H1 (cell line): ENCODE data around the gene KIF4A. TPM values are rescaled to one million over a fixed set of nuclear protein-coding genes. Genes with fewer than 3 reads are reported as not detected.

Source experiments
- CTCF ChIA-PET: fragments of 300-600 bp; sonication (Branson Sonifier 250); formaldehyde crosslinking; loops from one replicate; lab custom pipeline; 2021; ENCODE audit not compliant: partially characterized antibody; lab: Charles Lee
- POLR2A ChIA-PET: fragments of 300-600 bp; sonication (Branson Sonifier 250); formaldehyde crosslinking; loops from one replicate; lab custom pipeline; 2021; ENCODE audit warnings: inconsistent platforms; ENCODE audit not compliant: partially characterized antibody; lab: Charles Lee
- DNase-seq, 2 experiments: peaks; one replicate each; pipeline versions ENCODE4 v3.0.0 to v3.0.0-alpha.2; 2010 to 2022; ENCODE audit warnings: low spot score in 2 of 2, low read depth in 1 of 2, mixed read lengths in 1 of 2
- FAIRE-seq: peaks from 2 replicates; lab custom pipeline; 2011; peaks lifted over from hg19 to GRCh38; lab: Jason Lieb, UNC
- H2AFZ ChIP-seq: 2 replicates; pipeline ENCODE4 v1.8.1; 2012; ENCODE audit warnings: low read length, inconsistent platforms
- H2AK5ac ChIP-seq: 2 replicates; pipeline ENCODE4 v1.6.1; 2013; ENCODE audit warnings: low read depth, low read length
- H2BK120ac ChIP-seq: replicated peaks from 2 replicates; pipeline ENCODE3; 2013; ENCODE audit warnings: low read depth, low read length, inconsistent platforms
- H2BK12ac ChIP-seq: 2 replicates; pipeline ENCODE4 v1.6.1; 2013; ENCODE audit warnings: low read depth, low read length
- H2BK15ac ChIP-seq: 2 replicates; pipeline ENCODE4 v1.6.1; 2013; ENCODE audit warnings: low read length
- H2BK20ac ChIP-seq: 2 replicates; pipeline ENCODE4 v1.6.1; 2013; ENCODE audit warnings: low read length
- H2BK5ac ChIP-seq: 2 replicates; pipeline ENCODE4 v1.6.1; 2013; ENCODE audit warnings: low read depth, low read length
- H3K14ac ChIP-seq: 2 replicates; pipeline ENCODE4 v1.6.1; 2013; ENCODE audit warnings: inconsistent platforms; ENCODE audit not compliant: insufficient read length
- H3K18ac ChIP-seq: 2 replicates; pipeline ENCODE4 v1.6.1; 2013; ENCODE audit warnings: low read length; ENCODE audit errors: extremely low read depth
- H3K23ac ChIP-seq: 2 replicates; pipeline ENCODE4 v1.6.1; 2013; ENCODE audit warnings: inconsistent platforms; ENCODE audit not compliant: insufficient read length
- H3K23me2 ChIP-seq: 2 replicates; pipeline ENCODE4 v1.6.1; 2013; ENCODE audit warnings: low read depth, low read length
- H3K27ac ChIP-seq: 2 replicates; pipeline ENCODE4 v1.6.1; 2011; ENCODE audit warnings: low read depth, low read length, inconsistent platforms
- H3K27me3 ChIP-seq, 4 experiments: replicated peaks in 1 of 4; 1 replicate in 1 of 4; 2 replicates in 3 of 4; pipeline versions ENCODE4 v1.6.1 to v1.8.1; 2011 to 2013; ENCODE audit warnings: low read length in 3 of 4, mild to moderate bottlenecking in 3 of 4, inconsistent platforms in 2 of 4, mixed read lengths in 2 of 4, moderate library complexity in 1 of 4; ENCODE audit not compliant: control insufficient read depth in 3 of 4, insufficient read depth in 3 of 4; ENCODE audit errors: extremely low read depth in 1 of 4
- H3K36me3 ChIP-seq, 4 experiments: 2 replicates each; pipeline versions ENCODE4 v1.6.1 to v1.8.1; 2011 to 2013; ENCODE audit warnings: mild to moderate bottlenecking in 4 of 4, low read length in 3 of 4, moderate library complexity in 2 of 4, control low read depth in 1 of 4, inconsistent platforms in 1 of 4; ENCODE audit not compliant: insufficient read depth in 4 of 4, control insufficient read depth in 2 of 4
- H3K4ac ChIP-seq: replicated peaks from 2 replicates; pipeline ENCODE3; 2013; ENCODE audit warnings: low read length, low read depth, mixed read lengths, inconsistent platforms; ENCODE audit not compliant: insufficient read length
- H3K4me1 ChIP-seq, 4 experiments: replicated peaks in 1 of 4; 1 replicate in 1 of 4; 2 replicates in 3 of 4; pipeline versions ENCODE4 v1.6.1 to v1.8.1; 2011 to 2013; ENCODE audit warnings: low read length in 3 of 4, inconsistent platforms in 2 of 4, mixed read lengths in 1 of 4; ENCODE audit not compliant: insufficient read depth in 4 of 4, control insufficient read depth in 3 of 4
- H3K4me2 ChIP-seq, 2 experiments: 2 replicates each; pipeline versions ENCODE4 v1.6.1 to v1.8.1; 2011 to 2013; ENCODE audit warnings: low read depth in 2 of 2, low read length in 2 of 2, control low read depth in 1 of 2, inconsistent platforms in 1 of 2, mild to moderate bottlenecking in 1 of 2; ENCODE audit not compliant: insufficient read depth in 1 of 2
- H3K4me3 ChIP-seq, 4 experiments: fragments of 200-600, 300-600 bp in 1 of 4; sonication (generic), shearing (Covaris generic), sonication (Bioruptor Twin) in 1 of 4; 2 replicates each; pipeline versions ENCODE4 v1.5.1 to v1.8.1; 2011 to 2016; ENCODE audit warnings: low read length in 4 of 4, low read depth in 3 of 4, control low read depth in 2 of 4, inconsistent platforms in 2 of 4, mild to moderate bottlenecking in 2 of 4, mixed read lengths in 1 of 4, moderate library complexity in 1 of 4; ENCODE audit not compliant: insufficient read depth in 2 of 4; ENCODE audit errors: extremely low read depth in 1 of 4
- H3K56ac ChIP-seq: replicated peaks from 2 replicates; pipeline ENCODE3; 2013; ENCODE audit warnings: low read depth, mild to moderate bottlenecking, mixed read lengths, low read length, inconsistent platforms; ENCODE audit not compliant: insufficient read length
- H3K79me1 ChIP-seq: 2 replicates; pipeline ENCODE4 v1.6.1; 2013; ENCODE audit warnings: low read depth, low read length, control low read depth
- H3K79me2 ChIP-seq, 2 experiments: 2 replicates each; pipeline versions ENCODE4 v1.6.1 to v1.8.1; 2012 to 2013; ENCODE audit warnings: low read length in 2 of 2, mild to moderate bottlenecking in 2 of 2, inconsistent platforms in 1 of 2; ENCODE audit not compliant: insufficient read depth in 2 of 2, control insufficient read depth in 1 of 2
- H3K9ac ChIP-seq, 4 experiments: replicated peaks in 1 of 4; 1 replicate in 1 of 4; 2 replicates in 3 of 4; pipeline versions ENCODE4 v1.6.1 to v1.8.1; 2011 to 2013; ENCODE audit warnings: low read depth in 3 of 4, low read length in 3 of 4, control low read depth in 2 of 4, mild to moderate bottlenecking in 2 of 4, moderate library complexity in 2 of 4, inconsistent platforms in 1 of 4; ENCODE audit errors: extremely low read depth in 1 of 4
- H3K9me3 ChIP-seq, 2 experiments: 2 replicates each; pipeline versions ENCODE4 v1.6.1 to v1.8.1; 2012 to 2013; ENCODE audit warnings: mild to moderate bottlenecking in 2 of 2, moderate library complexity in 2 of 2, control low read depth in 1 of 2, inconsistent platforms in 1 of 2, low read depth in 1 of 2, low read length in 1 of 2, mixed read lengths in 1 of 2; ENCODE audit not compliant: insufficient read depth in 2 of 2
- H4K20me1 ChIP-seq, 2 experiments: replicated peaks in 1 of 2; 2 replicates each; pipeline versions ENCODE3 to v1.8.1; 2011 to 2013; ENCODE audit warnings: inconsistent platforms in 2 of 2, low read length in 2 of 2, mild to moderate bottlenecking in 1 of 2; ENCODE audit not compliant: insufficient read depth in 2 of 2, control insufficient read depth in 1 of 2
- H4K5ac ChIP-seq: 2 replicates; pipeline ENCODE4 v1.6.1; 2013; ENCODE audit warnings: low read length, low read depth, mixed read lengths, inconsistent platforms; ENCODE audit not compliant: insufficient read length
- H4K8ac ChIP-seq: 2 replicates; pipeline ENCODE4 v1.8.0; 2013; ENCODE audit warnings: mild to moderate bottlenecking, moderate library complexity, low read length, inconsistent platforms; ENCODE audit not compliant: insufficient read depth; ENCODE audit errors: extremely low read depth
- H4K91ac ChIP-seq: replicated peaks from 2 replicates; pipeline ENCODE3; 2013; ENCODE audit warnings: low read length, mixed read lengths, inconsistent platforms; ENCODE audit not compliant: insufficient read length
- BCL11A ChIP-seq, 2 experiments: IDR thresholded peaks; one replicate each; pipeline ENCODE4 v1.6.1; 2011; ENCODE audit warnings: low read depth in 2 of 2, low read length in 2 of 2, mild to moderate bottlenecking in 2 of 2
- CTBP2 ChIP-seq: IDR thresholded peaks from 2 replicates; pipeline ENCODE4 v1.7.0; 2011; ENCODE audit warnings: borderline replicate concordance, mild to moderate bottlenecking, moderate library complexity, mixed read lengths, low read length; ENCODE audit not compliant: insufficient read depth, insufficient read length
- CTCF ChIP-seq, 3 experiments: IDR thresholded peaks; 1 replicate in 2 of 3; 2 replicates in 1 of 3; pipeline versions ENCODE4 v1.5.1 to v1.6.1; 2011; ENCODE audit warnings: low read length in 3 of 3, mild to moderate bottlenecking in 3 of 3, inconsistent platforms in 2 of 3, low read depth in 1 of 3, moderate library complexity in 1 of 3; ENCODE audit not compliant: insufficient read depth in 1 of 3; ENCODE audit errors: control extremely low read depth in 1 of 3
- FOSL1 ChIP-seq: IDR thresholded peaks from 2 replicates; pipeline ENCODE4 v1.6.1; 2011; ENCODE audit warnings: mild to moderate bottlenecking, low read depth, low read length, moderate library complexity; ENCODE audit not compliant: insufficient read depth
- HDAC2 ChIP-seq, 2 experiments: fragments of 300-600 bp in 1 of 2; sonication (generic) in 1 of 2; IDR thresholded peaks; 2 replicates each; pipeline ENCODE4 v1.6.1; 2011 to 2012; ENCODE audit warnings: low read depth in 2 of 2, low read length in 2 of 2, mild to moderate bottlenecking in 2 of 2, moderate library complexity in 2 of 2, borderline replicate concordance in 1 of 2, inconsistent platforms in 1 of 2
- RNF2 ChIP-seq: fragments of 200-900, 300-1000 bp; sonication (generic); IDR thresholded peaks from 2 replicates; pipeline ENCODE4 v1.7.1; 2016; ENCODE audit warnings: borderline replicate concordance, low read depth, mild to moderate bottlenecking, antibody characterized with exemption, low read length; ENCODE audit not compliant: poor library complexity, severe bottlenecking; ENCODE audit errors: missing control alignments
- RXRA ChIP-seq: IDR thresholded peaks from 2 replicates; pipeline ENCODE4 v1.6.1; 2011; ENCODE audit warnings: low read depth, mild to moderate bottlenecking, low read length, moderate library complexity; ENCODE audit not compliant: insufficient read depth
- SAP30 ChIP-seq: fragments of 300-600 bp; sonication (generic); IDR thresholded peaks from 2 replicates; pipeline ENCODE4 v1.7.1; 2012; ENCODE audit warnings: low read length, moderate library complexity, mild to moderate bottlenecking, inconsistent platforms; ENCODE audit not compliant: insufficient read depth, insufficient replicate concordance
- TCF12 ChIP-seq: IDR thresholded peaks from 2 replicates; pipeline ENCODE4 v1.6.1; 2011; ENCODE audit warnings: low read depth, mild to moderate bottlenecking, low read length
- ZNF274 ChIP-seq: IDR thresholded peaks from 2 replicates; pipeline ENCODE4 v1.7.0; 2012; ENCODE audit warnings: low read length, borderline replicate concordance; ENCODE audit errors: extremely low read depth
- WGBS, 2 experiments: shearing (Covaris generic) in 1 of 2; methylation state at CpG; one replicate each; pipeline versions ENCODE4 v1.1.6 to v1.1.7; 2013 to 2015; ENCODE audit warnings: low lambda C conversion rate in 2 of 2, mixed read lengths in 2 of 2, inconsistent platforms in 1 of 2, low coverage in 1 of 2, missing lambda C conversion rate in 1 of 2; ENCODE audit not compliant: insufficient replicate concordance in 2 of 2, insufficient coverage in 1 of 2, insufficient read length in 1 of 2; ENCODE audit errors: extremely low coverage in 1 of 2, missing lambda C conversion rate in 1 of 2; 5-methylcytosine and 5-hydroxymethylcytosine counted together
- polyA plus RNA-seq, 7 experiments: library from polyadenylated mRNA; depleted of rRNA in 3 of 7; stranded (reverse) in 5 of 7; unstranded in 2 of 7; fragments of >200 nt in 5 of 7; fragments of 200-250 nt in 2 of 7; gene quantifications; 1 replicate in 5 of 7; 2 replicates in 1 of 7; 4 replicates in 1 of 7; pipeline versions ENCODE4 v1.2.1 to v1.2.3, GENCODE V29; 2011 to 2013; ENCODE audit warnings: missing spikeins in 2 of 7, mixed read lengths in 2 of 7
- total RNA-seq: library from RNA; stranded (reverse); fragmentation: NEBNext Ultra II Directional; extraction: Animal tissue kit (Norgen Biotek cat#: 25700); gene quantifications from 2 replicates; pipeline ENCODE4 v1.2.1, GENCODE V29; 2021

The KIF4A gene
- total and polyA plus RNA-seq, 2 of the 8 experiments (the other 6 are each of a cell fraction or from before 2014, with no cell fraction given) = 10.9 to 35.7 TPM

GRCh38 chrX:70260104-70260503 is 29.8 kb upstream of the KIF4A start, which contains the start of gene P2RY4:
TSS of gene P2RY4 (minus strand) at chrX:70260204. CDS start at chrX:70259624, 580 bp downstream.
- H3K23me2 ChIP-seq = no peaks in the 10 kb centered on the region
- no peak within 1 kb of the TSS for H2BK12ac ChIP-seq
- no peak within 1 kb of the TSS for H2BK20ac ChIP-seq
- no peak within 1 kb of the TSS for H3K4ac ChIP-seq
- CTCF ChIA-PET = no interaction called here
- H4K5ac ChIP-seq = no peak within 1 kb of the TSS
- H3K79me1 ChIP-seq = no peaks in the 10 kb centered on the region
- DNase-seq (no peak), FAIRE-seq (no peak)
- no peak for TF ChIP-seq BCL11A (IDR thresholded peaks at IDR 0.05; ENCODE audit: low read depth in 2 of 2, low read length in 2 of 2)
- no peak for TF ChIP-seq FOSL1
- no peak for TF ChIP-seq HDAC2 (IDR thresholded peaks at IDR 0.05; ENCODE audit: borderline replicate concordance in 1 of 2, low read depth in 2 of 2, low read length in 2 of 2)
- TF ChIP-seq CTCF (IDR thresholded peaks at IDR 0.05; ENCODE audit: control extremely low read depth in 1 of 3, insufficient read depth in 1 of 3, low read depth in 1 of 3, low read length in 3 of 3) = no peak
- TF ChIP-seq CTBP2 = no peak
- no peak for TF ChIP-seq ZNF274
- no peak for TF ChIP-seq SAP30
- no peak for TF ChIP-seq TCF12
- no peak for TF ChIP-seq RXRA
- TF ChIP-seq RNF2 = no peak
- no peak within 1 kb of the TSS for H3K23ac ChIP-seq
- no peaks in the 10 kb centered on the region for H3K9me3 ChIP-seq
- no peak within 1 kb of the TSS for H3K14ac ChIP-seq
- WGBS, 2 experiments = 86% methylated on average over 3 of the region's 4 CpGs; no CpG with 5 or more reads in 1 of the 2 experiments
- no peak within 1 kb of the TSS for H2AFZ ChIP-seq
- no peak within 1 kb of the TSS for H3K56ac ChIP-seq
- no peak within 1 kb of the TSS for H3K27ac ChIP-seq
- no peak within 1 kb of the TSS for H2BK120ac ChIP-seq
- H2AK5ac ChIP-seq = no peak within 1 kb of the TSS
- no peaks in the 10 kb centered on the region for H3K79me2 ChIP-seq
- H3K9ac ChIP-seq = no peak within 1 kb of the TSS
- H4K91ac ChIP-seq = no peak within 1 kb of the TSS
- H2BK15ac ChIP-seq = no peak within 1 kb of the TSS
- POLR2A ChIA-PET = no interaction called here
- H3K27me3 ChIP-seq = no peaks in the 10 kb centered on the region
- H4K20me1 ChIP-seq = no peaks in the 10 kb centered on the region
- no peaks in the 10 kb centered on the region for H3K36me3 ChIP-seq
- no peak within 1 kb of the TSS for H3K4me2 ChIP-seq
- H3K4me1 ChIP-seq = peaks cover 0 to 2% (median 0%) of the 10 kb centered on the region in 4 experiments; a peak in 1 of 7 replicates
- no peak within 1 kb of the TSS for H2BK5ac ChIP-seq
- H4K8ac ChIP-seq = no peak within 1 kb of the TSS
- no peak within 1 kb of the TSS for H3K18ac ChIP-seq
- no peak within 1 kb of the TSS for H3K4me3 ChIP-seq
